Tibial nerve (tissue), 3 donors: ENCODE results near the gene PRSS38.

ENCODE experiments used
- CTCF ChIP-seq, 5 experiments: fragments of 200-600 bp in 3 of 5; fragments of 450-650 bp in 2 of 5; sonication (generic) in 3 of 5; IDR thresholded peaks; one replicate each; pipeline ENCODE4 v1.5.1; 2016 to 2019; ENCODE audit warnings: antibody characterized with exemption in 5 of 5, mild to moderate bottlenecking in 3 of 5, moderate library complexity in 2 of 5
- POLR2A ChIP-seq, 2 donors: fragments of 450-650 bp; IDR thresholded peaks; one replicate each; pipeline ENCODE4 v1.6.1; 2017; ENCODE audit warnings: antibody characterized with exemption in 2 of 2, mild to moderate bottlenecking in 2 of 2, moderate library complexity in 2 of 2

- no peak for TF ChIP-seq CTCF (IDR thresholded peaks at IDR 0.05)
- TF ChIP-seq POLR2A (IDR thresholded peaks at IDR 0.05) = no peak
These were observed 29.6 kb downstream of the PRSS38 start for GRCh38 chr1:227845147-227845458.
